Measurements from ENCODE around the gene ABI1. TPM values are rescaled to one million over a fixed set of nuclear protein-coding genes. Genes with fewer than 3 reads are reported as not detected.

The ABI1 gene
- total RNA-seq, 2 donors from 2014 or later: 20.3 to 27.7 TPM

- Histone ChIP-seq H3K4me3 (no peak overlapping the region), H3K27me3 (no peaks in the 10 kb centered on the region), H3K27ac (no peak overlapping the region), H3K36me3 (no peaks in the 10 kb centered on the region), H3K9me3 (no peaks in the 10 kb centered on the region), H3K4me1 (peaks cover 0 to 5% of the 10 kb centered on the region in 2 donors)
- DNase-seq (ENCODE audit: low spot score): no peak
- TF ChIP-seq CTCF (IDR thresholded peaks at IDR 0.05): no peak
Observed at GRCh38 chr10:26773633-26774032, 87.1 kb downstream of the ABI1 start.

GRCh38 chr10:26770069-26770468 is 90.7 kb downstream of the ABI1 start:
- H3K4me1 ChIP-seq: no peaks in the 10 kb centered on the region
- H3K9me3 ChIP-seq: no peaks in the 10 kb centered on the region
- H3K27me3 ChIP-seq: no peaks in the 10 kb centered on the region
- H3K36me3 ChIP-seq: no peaks in the 10 kb centered on the region
- DNase-seq (ENCODE audit: low spot score): no peak
- no peak overlapping the region for H3K27ac ChIP-seq
- no peak for TF ChIP-seq CTCF (IDR thresholded peaks at IDR 0.05)
- H3K4me3 ChIP-seq: no peak overlapping the region

GRCh38 chr10:26765549-26765948 is 95.2 kb downstream of the ABI1 start:
- Histone ChIP-seq H3K9me3 (no peaks in the 10 kb centered on the region), H3K27me3 (no peaks in the 10 kb centered on the region), H3K36me3 (no peaks in the 10 kb centered on the region), H3K4me1 (no peaks in the 10 kb centered on the region), H3K27ac (no peak overlapping the region), H3K4me3 (no peak overlapping the region)
- no peak for DNase-seq (ENCODE audit: low spot score)
- no peak for TF ChIP-seq CTCF (IDR thresholded peaks at IDR 0.05)

GRCh38 chr10:26759008-26759407 is 101.8 kb downstream of the ABI1 start:
- TF ChIP-seq CTCF (IDR thresholded peaks at IDR 0.05): no peak
- H3K27me3 ChIP-seq: no peaks in the 10 kb centered on the region
- H3K4me1 ChIP-seq: no peaks in the 10 kb centered on the region
- no peak for DNase-seq (ENCODE audit: low spot score)
- H3K9me3 ChIP-seq: no peaks in the 10 kb centered on the region
- no peak overlapping the region for H3K4me3 ChIP-seq
- H3K36me3 ChIP-seq: no peaks in the 10 kb centered on the region
- no peak overlapping the region for H3K27ac ChIP-seq

- H3K36me3 ChIP-seq: peaks cover 5% of the 10 kb centered on the region
- no peak overlapping the region for H3K4me3 ChIP-seq
- no peak for TF ChIP-seq CTCF (IDR thresholded peaks at IDR 0.05)
- no peaks in the 10 kb centered on the region for H3K4me1 ChIP-seq
- H3K27ac ChIP-seq: no peak overlapping the region
- no peak for DNase-seq (ENCODE audit: low spot score)
- no peaks in the 10 kb centered on the region for H3K9me3 ChIP-seq
- no peaks in the 10 kb centered on the region for H3K27me3 ChIP-seq
Observed at GRCh38 chr10:26755443-26755903, 105.3 kb downstream of the ABI1 start.

- Histone ChIP-seq H3K4me1 (no peaks in the 10 kb centered on the region), H3K27ac (no peak overlapping the region), H3K27me3 (no peaks in the 10 kb centered on the region), H3K4me3 (no peak overlapping the region), H3K9me3 (no peaks in the 10 kb centered on the region), H3K36me3 (peaks cover 21% of the 10 kb centered on the region)
- no peak for TF ChIP-seq CTCF (IDR thresholded peaks at IDR 0.05)
- no peak for DNase-seq (ENCODE audit: low spot score)
Observed at GRCh38 chr10:26746061-26746460, 114.7 kb downstream of the ABI1 start.

Measured in right atrium auricular region (tissue), 2 donors.